GM23338 (cell line): ENCODE data around the gene NTM. TPM values are rescaled to one million over a fixed set of nuclear protein-coding genes. Genes with fewer than 3 reads are reported as not detected.

ENCODE experiments used
- ATAC-seq: fragments of 200-7000 bp; cut with Tn5 transposase; 3 replicates; pipeline ENCODE4 v1.9.1; 2020
- DNase-seq: peaks from one replicate; pipeline ENCODE4 v3.0.0-alpha.2; 2015; ENCODE audit warnings: low spot score
- H2AFZ ChIP-seq: fragments of 200-600 bp; sonication (generic); 2 replicates; pipeline ENCODE4 v1.8.0; 2016; ENCODE audit warnings: antibody characterized with exemption, mild to moderate bottlenecking, moderate library complexity
- H3F3A ChIP-seq: fragments of 200-600 bp; sonication (generic); replicated peaks from 2 replicates; pipeline ENCODE4 v1.8.0; 2017; ENCODE audit warnings: antibody characterized with exemption, mixed run types, low read depth
- H3K27ac ChIP-seq: fragments of 200-600 bp; sonication (generic); 2 replicates; pipeline ENCODE4 v1.6.1; 2016; ENCODE audit warnings: low read depth
- H3K27me3 ChIP-seq: fragments of 200-600 bp; sonication (generic); 2 replicates; pipeline ENCODE4 v1.8.0; 2016; ENCODE audit warnings: mild to moderate bottlenecking, mixed run types, moderate library complexity; ENCODE audit not compliant: insufficient read depth
- H3K36me3 ChIP-seq: fragments of 200-600 bp; sonication (generic); 2 replicates; pipeline ENCODE4 v1.8.0; 2016; ENCODE audit warnings: mild to moderate bottlenecking; ENCODE audit not compliant: insufficient read depth
- H3K4me1 ChIP-seq: fragments of 200-600 bp; sonication (generic); 2 replicates; pipeline ENCODE4 v1.8.0; 2016; ENCODE audit warnings: mild to moderate bottlenecking, moderate library complexity; ENCODE audit not compliant: insufficient read depth
- H3K4me2 ChIP-seq: fragments of 200-600 bp; sonication (generic); 2 replicates; pipeline ENCODE4 v1.7.1; 2017; ENCODE audit warnings: mixed run types
- H3K4me3 ChIP-seq: fragments of 200-600 bp; sonication (generic); 2 replicates; pipeline ENCODE4 v1.6.1; 2016; ENCODE audit warnings: mixed run types
- H3K79me2 ChIP-seq: fragments of 200-600 bp; sonication (generic); replicated peaks from 2 replicates; pipeline ENCODE4 v1.8.0; 2017; ENCODE audit warnings: mild to moderate bottlenecking; ENCODE audit not compliant: insufficient read depth
- H3K9me2 ChIP-seq: fragments of 200-600 bp; sonication (generic); 2 replicates; pipeline ENCODE4 v1.8.0; 2017; ENCODE audit not compliant: insufficient read depth
- H4K20me1 ChIP-seq: fragments of 200-600 bp; sonication (generic); replicated peaks from 2 replicates; pipeline ENCODE4 v1.8.0; 2017; ENCODE audit warnings: mild to moderate bottlenecking; ENCODE audit not compliant: insufficient read depth
- H3K27ac Mint-ChIP-seq: 2 replicates; pipeline ENCODE4 v1.8.0; 2020; ENCODE audit warnings: inconsistent platforms, mild to moderate bottlenecking, moderate library complexity, mixed read lengths
- H3K27me3 Mint-ChIP-seq: 3 replicates; pipeline ENCODE4 v1.8.0; 2022; ENCODE audit warnings: low read depth, mild to moderate bottlenecking, moderate library complexity, mixed read lengths, inconsistent platforms; ENCODE audit not compliant: insufficient read depth, poor library complexity
- H3K36me3 Mint-ChIP-seq: 3 replicates; pipeline ENCODE4 v1.8.0; 2021; ENCODE audit warnings: low read depth, mild to moderate bottlenecking, inconsistent platforms, moderate library complexity, mixed read lengths
- H3K4me1 Mint-ChIP-seq: 3 replicates; pipeline ENCODE4 v1.8.0; 2020; ENCODE audit warnings: mild to moderate bottlenecking, inconsistent platforms, mixed read lengths
- H3K4me3 Mint-ChIP-seq: 3 replicates; pipeline ENCODE4 v1.8.0; 2021; ENCODE audit warnings: moderate library complexity, mild to moderate bottlenecking, inconsistent platforms, mixed read lengths
- H3K9me3 Mint-ChIP-seq: 3 replicates; pipeline ENCODE4 v1.8.0; 2020; ENCODE audit warnings: moderate library complexity, mild to moderate bottlenecking, inconsistent platforms, mixed read lengths
- CREB1 ChIP-seq: fragments of 250-450 bp; sonication (Bioruptor Pico); IDR thresholded peaks from 2 replicates; pipeline ENCODE4 v1.5.0; 2020; ENCODE audit warnings: low read depth, mild to moderate bottlenecking, moderate library complexity
- EZH2 ChIP-seq: fragments of 200-600 bp; sonication (generic); IDR thresholded peaks from one replicate; pipeline ENCODE4 v1.8.0; 2017; ENCODE audit warnings: antibody characterized with exemption, mild to moderate bottlenecking, low read depth; ENCODE audit not compliant: unreplicated experiment
- EZH2phosphoT487 ChIP-seq: fragments of 200-600 bp; sonication (generic); IDR thresholded peaks from one replicate; pipeline ENCODE4 v1.8.1; 2018; ENCODE audit warnings: antibody characterized with exemption; ENCODE audit not compliant: unreplicated experiment
- JUNB ChIP-seq: IDR thresholded peaks from one replicate; pipeline ENCODE4 v1.6.1; 2016; ENCODE audit warnings: antibody characterized with exemption; ENCODE audit not compliant: unreplicated experiment
- NANOG ChIP-seq: IDR thresholded peaks from 2 replicates; pipeline ENCODE4 v1.6.1; 2016; ENCODE audit warnings: antibody characterized with exemption, borderline replicate concordance
- POLR2AphosphoS5 ChIP-seq: IDR thresholded peaks from 2 replicates; pipeline ENCODE4 v1.6.1; 2016; ENCODE audit warnings: antibody characterized with exemption, low read depth
- REST ChIP-seq: IDR thresholded peaks from one replicate; pipeline ENCODE4 v1.6.1; 2018; ENCODE audit warnings: antibody characterized with exemption; ENCODE audit not compliant: unreplicated experiment
- STAT1 ChIP-seq: IDR thresholded peaks from one replicate; pipeline ENCODE4 v1.6.1; 2016; ENCODE audit warnings: antibody characterized with exemption; ENCODE audit not compliant: unreplicated experiment
- ZNF114 ChIP-seq: fragments of 250-450 bp; sonication (Bioruptor Pico); IDR thresholded peaks from 2 replicates; pipeline ENCODE4 v1.5.0; 2020; ENCODE audit warnings: mild to moderate bottlenecking, moderate library complexity
- polyA plus RNA-seq: library from polyadenylated mRNA; unstranded; fragments of >200 nt; fragmentation: Nextera tagmentation; extraction: Ambion mirVana; gene quantifications from 2 replicates; pipeline ENCODE4 v1.2.1, GENCODE V29; 2016
- total RNA-seq: library from RNA; depleted of rRNA; stranded (reverse); fragments of >200 nt; shearing (Covaris generic); gene quantifications from 2 replicates; pipeline ENCODE4 v1.2.3, GENCODE V29; 2014
- TF ChIP-seq, protein P1 (sequence below): fragments of 250-450 bp; sonication (Bioruptor Pico); IDR thresholded peaks from 2 replicates; pipeline ENCODE4 v1.5.0; 2020; ENCODE audit warnings: mild to moderate bottlenecking, moderate library complexity
- TF ChIP-seq, protein P2 (sequence below), 2 experiments: fragments of 200-600 bp in 1 of 2; sonication (generic) in 1 of 2; conservative IDR thresholded peaks; 2 replicates each; pipeline versions ENCODE4 v1.5.1 to v1.6.1; 2016 to 2017; ENCODE audit warnings: antibody characterized with exemption in 2 of 2, low read depth in 2 of 2, mild to moderate bottlenecking in 2 of 2, moderate library complexity in 1 of 2
- TF ChIP-seq, protein P3 (sequence below): IDR thresholded peaks from 2 replicates; pipeline ENCODE4 v1.6.1; 2016; ENCODE audit warnings: antibody characterized with exemption

The NTM gene
- total and polyA plus RNA-seq, 2 experiments from 2014 or later = 10.6 to 14.6 TPM

- TF ChIP-seq EZH2 = no peak
- TF ChIP-seq JUNB = no peak
- TF ChIP-seq, protein P1, sequence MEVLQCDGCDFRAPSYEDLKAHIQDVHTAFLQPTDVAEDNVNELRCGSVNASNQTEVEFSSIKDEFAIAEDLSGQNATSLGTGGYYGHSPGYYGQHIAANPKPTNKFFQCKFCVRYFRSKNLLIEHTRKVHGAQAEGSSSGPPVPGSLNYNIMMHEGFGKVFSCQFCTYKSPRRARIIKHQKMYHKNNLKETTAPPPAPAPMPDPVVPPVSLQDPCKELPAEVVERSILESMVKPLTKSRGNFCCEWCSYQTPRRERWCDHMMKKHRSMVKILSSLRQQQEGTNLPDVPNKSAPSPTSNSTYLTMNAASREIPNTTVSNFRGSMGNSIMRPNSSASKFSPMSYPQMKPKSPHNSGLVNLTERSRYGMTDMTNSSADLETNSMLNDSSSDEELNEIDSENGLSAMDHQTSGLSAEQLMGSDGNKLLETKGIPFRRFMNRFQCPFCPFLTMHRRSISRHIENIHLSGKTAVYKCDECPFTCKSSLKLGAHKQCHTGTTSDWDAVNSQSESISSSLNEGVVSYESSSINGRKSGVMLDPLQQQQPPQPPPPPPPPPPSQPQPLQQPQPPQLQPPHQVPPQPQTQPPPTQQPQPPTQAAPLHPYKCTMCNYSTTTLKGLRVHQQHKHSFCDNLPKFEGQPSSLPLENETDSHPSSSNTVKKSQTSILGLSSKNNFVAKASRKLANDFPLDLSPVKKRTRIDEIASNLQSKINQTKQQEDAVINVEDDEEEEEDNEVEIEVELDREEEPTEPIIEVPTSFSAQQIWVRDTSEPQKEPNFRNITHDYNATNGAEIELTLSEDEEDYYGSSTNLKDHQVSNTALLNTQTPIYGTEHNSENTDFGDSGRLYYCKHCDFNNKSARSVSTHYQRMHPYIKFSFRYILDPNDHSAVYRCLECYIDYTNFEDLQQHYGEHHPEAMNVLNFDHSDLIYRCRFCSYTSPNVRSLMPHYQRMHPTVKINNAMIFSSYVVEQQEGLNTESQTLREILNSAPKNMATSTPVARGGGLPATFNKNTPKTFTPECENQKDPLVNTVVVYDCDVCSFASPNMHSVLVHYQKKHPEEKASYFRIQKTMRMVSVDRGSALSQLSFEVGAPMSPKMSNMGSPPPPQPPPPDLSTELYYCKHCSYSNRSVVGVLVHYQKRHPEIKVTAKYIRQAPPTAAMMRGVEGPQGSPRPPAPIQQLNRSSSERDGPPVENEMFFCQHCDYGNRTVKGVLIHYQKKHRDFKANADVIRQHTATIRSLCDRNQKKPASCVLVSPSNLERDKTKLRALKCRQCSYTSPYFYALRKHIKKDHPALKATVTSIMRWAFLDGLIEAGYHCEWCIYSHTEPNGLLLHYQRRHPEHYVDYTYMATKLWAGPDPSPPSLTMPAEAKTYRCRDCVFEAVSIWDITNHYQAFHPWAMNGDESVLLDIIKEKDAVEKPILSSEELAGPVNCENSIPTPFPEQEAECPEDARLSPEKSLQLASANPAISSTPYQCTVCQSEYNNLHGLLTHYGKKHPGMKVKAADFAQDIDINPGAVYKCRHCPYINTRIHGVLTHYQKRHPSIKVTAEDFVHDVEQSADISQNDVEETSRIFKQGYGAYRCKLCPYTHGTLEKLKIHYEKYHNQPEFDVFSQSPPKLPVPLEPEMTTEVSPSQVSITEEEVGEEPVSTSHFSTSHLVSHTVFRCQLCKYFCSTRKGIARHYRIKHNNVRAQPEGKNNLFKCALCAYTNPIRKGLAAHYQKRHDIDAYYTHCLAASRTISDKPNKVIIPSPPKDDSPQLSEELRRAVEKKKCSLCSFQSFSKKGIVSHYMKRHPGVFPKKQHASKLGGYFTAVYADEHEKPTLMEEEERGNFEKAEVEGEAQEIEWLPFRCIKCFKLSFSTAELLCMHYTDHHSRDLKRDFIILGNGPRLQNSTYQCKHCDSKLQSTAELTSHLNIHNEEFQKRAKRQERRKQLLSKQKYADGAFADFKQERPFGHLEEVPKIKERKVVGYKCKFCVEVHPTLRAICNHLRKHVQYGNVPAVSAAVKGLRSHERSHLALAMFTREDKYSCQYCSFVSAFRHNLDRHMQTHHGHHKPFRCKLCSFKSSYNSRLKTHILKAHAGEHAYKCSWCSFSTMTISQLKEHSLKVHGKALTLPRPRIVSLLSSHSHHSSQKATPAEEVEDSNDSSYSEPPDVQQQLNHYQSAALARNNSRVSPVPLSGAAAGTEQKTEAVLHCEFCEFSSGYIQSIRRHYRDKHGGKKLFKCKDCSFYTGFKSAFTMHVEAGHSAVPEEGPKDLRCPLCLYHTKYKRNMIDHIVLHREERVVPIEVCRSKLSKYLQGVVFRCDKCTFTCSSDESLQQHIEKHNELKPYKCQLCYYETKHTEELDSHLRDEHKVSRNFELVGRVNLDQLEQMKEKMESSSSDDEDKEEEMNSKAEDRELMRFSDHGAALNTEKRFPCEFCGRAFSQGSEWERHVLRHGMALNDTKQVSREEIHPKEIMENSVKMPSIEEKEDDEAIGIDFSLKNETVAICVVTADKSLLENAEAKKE (CRISPR knock-in tag) = no peak
- no peak for TF ChIP-seq STAT1
- TF ChIP-seq EZH2phosphoT487 = no peak
- TF ChIP-seq ZNF114 (CRISPR knock-in tag) = no peak
- TF ChIP-seq NANOG = no peak
- TF ChIP-seq CREB1 (CRISPR knock-in tag) = no peak
Measured at GRCh38 chr11:131561972-131562371, 191.6 kb downstream of the NTM start (continued).

DNA sequence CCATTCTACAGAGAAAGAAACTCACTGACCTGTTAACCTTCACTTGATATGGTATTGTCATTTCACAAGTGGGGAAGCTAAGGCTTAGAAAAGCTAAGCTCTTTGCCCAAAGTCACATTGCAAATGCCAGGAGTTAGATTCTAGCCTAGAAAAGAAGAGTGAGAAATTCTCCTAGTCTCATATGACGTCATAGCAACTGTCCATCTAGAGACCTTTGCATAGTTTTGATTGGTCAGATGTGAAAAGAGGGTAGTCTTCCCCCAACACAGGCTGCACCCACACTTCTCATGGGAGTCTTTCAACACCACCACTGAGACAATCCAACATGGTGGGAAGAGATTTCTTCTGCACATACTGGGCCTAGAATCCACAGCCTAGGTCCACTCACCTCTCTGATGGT is 197.9 kb downstream of the NTM start:
- no peak overlapping the region for H3K4me2 ChIP-seq
- Mint-ChIP-seq H3K4me1 (peaks cover 10% of the 10 kb centered on the region), H3K27me3 (peaks cover 2% of the 10 kb centered on the region), H3K36me3 (no peaks in the 10 kb centered on the region), H3K27ac (no peak overlapping the region), H3K9me3 (no peaks in the 10 kb centered on the region), H3K4me3 (no peak overlapping the region)
- no peak for ATAC-seq
- no peaks in the 10 kb centered on the region for H4K20me1 ChIP-seq
- H3K27me3 ChIP-seq = no peaks in the 10 kb centered on the region
- H3K4me3 ChIP-seq = no peak overlapping the region
- H3K79me2 ChIP-seq = no peaks in the 10 kb centered on the region
- no peaks in the 10 kb centered on the region for H3F3A ChIP-seq
- no peak overlapping the region for H2AFZ ChIP-seq
- no peaks in the 10 kb centered on the region for H3K36me3 ChIP-seq
- no peak for DNase-seq
- no peak overlapping the region for H3K27ac ChIP-seq
- H3K9me2 ChIP-seq = 0 out of 2 replicates have a peak, but pooled peaks cover 7% of the 10 kb centered on the region
- peaks cover 6% of the 10 kb centered on the region for H3K4me1 ChIP-seq
- TF ChIP-seq, protein P2, sequence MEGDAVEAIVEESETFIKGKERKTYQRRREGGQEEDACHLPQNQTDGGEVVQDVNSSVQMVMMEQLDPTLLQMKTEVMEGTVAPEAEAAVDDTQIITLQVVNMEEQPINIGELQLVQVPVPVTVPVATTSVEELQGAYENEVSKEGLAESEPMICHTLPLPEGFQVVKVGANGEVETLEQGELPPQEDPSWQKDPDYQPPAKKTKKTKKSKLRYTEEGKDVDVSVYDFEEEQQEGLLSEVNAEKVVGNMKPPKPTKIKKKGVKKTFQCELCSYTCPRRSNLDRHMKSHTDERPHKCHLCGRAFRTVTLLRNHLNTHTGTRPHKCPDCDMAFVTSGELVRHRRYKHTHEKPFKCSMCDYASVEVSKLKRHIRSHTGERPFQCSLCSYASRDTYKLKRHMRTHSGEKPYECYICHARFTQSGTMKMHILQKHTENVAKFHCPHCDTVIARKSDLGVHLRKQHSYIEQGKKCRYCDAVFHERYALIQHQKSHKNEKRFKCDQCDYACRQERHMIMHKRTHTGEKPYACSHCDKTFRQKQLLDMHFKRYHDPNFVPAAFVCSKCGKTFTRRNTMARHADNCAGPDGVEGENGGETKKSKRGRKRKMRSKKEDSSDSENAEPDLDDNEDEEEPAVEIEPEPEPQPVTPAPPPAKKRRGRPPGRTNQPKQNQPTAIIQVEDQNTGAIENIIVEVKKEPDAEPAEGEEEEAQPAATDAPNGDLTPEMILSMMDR (conservative IDR thresholded peaks at IDR 0.05; ENCODE audit: low read depth in 2 of 2) = no peak
- TF ChIP-seq, protein P3, sequence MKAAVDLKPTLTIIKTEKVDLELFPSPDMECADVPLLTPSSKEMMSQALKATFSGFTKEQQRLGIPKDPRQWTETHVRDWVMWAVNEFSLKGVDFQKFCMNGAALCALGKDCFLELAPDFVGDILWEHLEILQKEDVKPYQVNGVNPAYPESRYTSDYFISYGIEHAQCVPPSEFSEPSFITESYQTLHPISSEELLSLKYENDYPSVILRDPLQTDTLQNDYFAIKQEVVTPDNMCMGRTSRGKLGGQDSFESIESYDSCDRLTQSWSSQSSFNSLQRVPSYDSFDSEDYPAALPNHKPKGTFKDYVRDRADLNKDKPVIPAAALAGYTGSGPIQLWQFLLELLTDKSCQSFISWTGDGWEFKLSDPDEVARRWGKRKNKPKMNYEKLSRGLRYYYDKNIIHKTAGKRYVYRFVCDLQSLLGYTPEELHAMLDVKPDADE = no peak
- TF ChIP-seq ZNF114 (CRISPR knock-in tag) (no peak), CREB1 (CRISPR knock-in tag) (no peak), REST (no peak), EZH2phosphoT487 (no peak), STAT1 (no peak), POLR2AphosphoS5 (no peak), EZH2 (no peak)
